HEK293 (cell line): ENCODE data around the gene ME2.

Experiments
- CTCF ChIA-PET: fragments of 350-600 bp; formaldehyde crosslinking; extraction: SDS; loops from one replicate; lab custom pipeline; 2021; ENCODE audit warnings: antibody characterized with exemption; lab: Yijun Ruan, JAX
- POLR2A ChIA-PET: fragments of 300-600 bp; formaldehyde crosslinking; extraction: SDS; loops from one replicate; lab custom pipeline; 2020; ENCODE audit warnings: antibody characterized with exemption, inconsistent platforms; lab: Yijun Ruan, JAX
- H3K27ac ChIP-seq: fragments of 200-500 bp; sonication (Bioruptor generic); 2 replicates; pipeline ENCODE4 v1.5.1; 2014; ENCODE audit warnings: low read depth, low read length, control low read depth, inconsistent platforms; ENCODE audit errors: extremely low read depth
- H3K36me3 ChIP-seq, 2 experiments: fragments of 200-500 bp in 1 of 2; sonication (Bioruptor generic) in 1 of 2; 1 replicate in 1 of 2; 2 replicates in 1 of 2; pipeline ENCODE4 v1.5.1; 2014 to 2017; ENCODE audit warnings: inconsistent platforms in 2 of 2, low read length in 2 of 2; ENCODE audit not compliant: control insufficient read depth in 2 of 2, insufficient read depth in 1 of 2
- H3K4me1 ChIP-seq: fragments of 200-500 bp; sonication (Bioruptor generic); 2 replicates; pipeline ENCODE4 v1.5.1; 2014; ENCODE audit warnings: mild to moderate bottlenecking, low read length, inconsistent platforms; ENCODE audit not compliant: control insufficient read depth, insufficient read depth
- H3K4me3 ChIP-seq: 2 replicates; pipeline ENCODE4 v1.5.1; 2011; ENCODE audit warnings: low read depth, mild to moderate bottlenecking, control low read depth, low read length, moderate library complexity
- H3K9me3 ChIP-seq: fragments of 200-500 bp; sonication (Bioruptor generic); 2 replicates; pipeline ENCODE4 v1.5.1; 2014; ENCODE audit warnings: low read depth, low read length, inconsistent platforms; ENCODE audit not compliant: control insufficient read depth, insufficient read depth
- SP3 ChIP-seq: fragments of 450-650 bp; formaldehyde crosslinking; IDR thresholded peaks from 2 replicates; pipeline ENCODE4 v1.5.1; 2016; ENCODE audit warnings: missing biosample characterization, missing genetic modification characterization
- ZBTB21 ChIP-seq: fragments of 450-650 bp; formaldehyde crosslinking; IDR thresholded peaks from 2 replicates; pipeline ENCODE4 v1.5.1; 2017; ENCODE audit warnings: missing biosample characterization, missing genetic modification characterization
- ZBTB8A ChIP-seq: fragments of 450-650 bp; formaldehyde crosslinking; IDR thresholded peaks from 2 replicates; pipeline ENCODE4 v1.5.1; 2016; ENCODE audit warnings: missing biosample characterization, missing genetic modification characterization
- ZNF114 ChIP-seq: fragments of 450-650 bp; formaldehyde crosslinking; IDR thresholded peaks from 2 replicates; pipeline ENCODE4 v1.5.0; 2017; ENCODE audit warnings: missing biosample characterization, missing genetic modification characterization
- ZNF140 ChIP-seq: fragments of 450-650 bp; formaldehyde crosslinking; IDR thresholded peaks from 2 replicates; pipeline ENCODE4 v1.5.1; 2016; ENCODE audit warnings: missing biosample characterization, missing genetic modification characterization
- ZNF175 ChIP-seq: fragments of 450-650 bp; formaldehyde crosslinking; IDR thresholded peaks from 2 replicates; pipeline ENCODE4 v1.5.1; 2016; ENCODE audit warnings: missing biosample characterization, missing genetic modification characterization
- ZNF184 ChIP-seq: fragments of 450-650 bp; IDR thresholded peaks from 2 replicates; pipeline ENCODE4 v1.5.1; 2018; ENCODE audit warnings: missing biosample characterization, mild to moderate bottlenecking, missing genetic modification characterization
- ZNF202 ChIP-seq: fragments of 450-650 bp; formaldehyde crosslinking; IDR thresholded peaks from 2 replicates; pipeline ENCODE4 v1.5.1; 2016; ENCODE audit warnings: missing biosample characterization, missing genetic modification characterization, borderline replicate concordance
- ZNF223 ChIP-seq: fragments of 450-650 bp; formaldehyde crosslinking; IDR thresholded peaks from 2 replicates; pipeline ENCODE4 v1.5.1; 2016; ENCODE audit warnings: missing biosample characterization, missing genetic modification characterization
- ZNF248 ChIP-seq: fragments of 450-650 bp; formaldehyde crosslinking; IDR thresholded peaks from 2 replicates; pipeline ENCODE4 v1.5.1; 2017; ENCODE audit warnings: missing biosample characterization, missing genetic modification characterization
- ZNF292 ChIP-seq: fragments of 450-650 bp; formaldehyde crosslinking; IDR thresholded peaks from 2 replicates; pipeline ENCODE4 v1.5.1; 2016; ENCODE audit warnings: low read depth, missing biosample characterization, missing genetic modification characterization, borderline replicate concordance
- ZNF404 ChIP-seq: fragments of 450-650 bp; formaldehyde crosslinking; IDR thresholded peaks from 2 replicates; pipeline ENCODE4 v1.5.1; 2017; ENCODE audit warnings: missing biosample characterization, missing genetic modification characterization
- ZNF501 ChIP-seq: fragments of 450-650 bp; formaldehyde crosslinking; IDR thresholded peaks from 2 replicates; pipeline ENCODE4 v1.5.1; 2016; ENCODE audit warnings: missing biosample characterization, missing genetic modification characterization
- ZNF558 ChIP-seq: fragments of 450-650 bp; formaldehyde crosslinking; IDR thresholded peaks from 2 replicates; pipeline ENCODE4 v1.5.1; 2016; ENCODE audit warnings: missing biosample characterization, missing genetic modification characterization
- ZNF623 ChIP-seq: fragments of 450-650 bp; formaldehyde crosslinking; IDR thresholded peaks from 2 replicates; pipeline ENCODE4 v1.5.1; 2016; ENCODE audit warnings: missing biosample characterization, missing genetic modification characterization
- ZNF629 ChIP-seq: fragments of 450-650 bp; formaldehyde crosslinking; IDR thresholded peaks from 2 replicates; pipeline ENCODE4 v1.5.1; 2017; ENCODE audit warnings: missing biosample characterization, missing genetic modification characterization
- ZNF658 ChIP-seq: fragments of 450-650 bp; formaldehyde crosslinking; IDR thresholded peaks from 2 replicates; pipeline ENCODE4; 2016; ENCODE audit warnings: missing biosample characterization, missing genetic modification characterization
- ZNF664 ChIP-seq: fragments of 450-650 bp; formaldehyde crosslinking; IDR thresholded peaks from 2 replicates; pipeline ENCODE4 v1.5.1; 2016; ENCODE audit warnings: missing biosample characterization, missing genetic modification characterization
- ZNF747 ChIP-seq: fragments of 450-650 bp; formaldehyde crosslinking; IDR thresholded peaks from 2 replicates; pipeline ENCODE4 v1.5.1; 2016; ENCODE audit warnings: missing biosample characterization, missing genetic modification characterization
- ZNF791 ChIP-seq: fragments of 450-650 bp; formaldehyde crosslinking; IDR thresholded peaks from 2 replicates; pipeline ENCODE4 v1.5.1; 2016; ENCODE audit warnings: missing biosample characterization, missing genetic modification characterization
- ZXDB ChIP-seq: fragments of 450-650 bp; formaldehyde crosslinking; IDR thresholded peaks from 2 replicates; pipeline ENCODE4 v1.5.1; 2016; ENCODE audit warnings: missing biosample characterization, missing genetic modification characterization
- TF ChIP-seq, protein P1 (sequence below): fragments of 450-650 bp; formaldehyde crosslinking; IDR thresholded peaks from 2 replicates; pipeline ENCODE4 v1.5.1; 2016; ENCODE audit warnings: missing biosample characterization, missing genetic modification characterization
- TF ChIP-seq, protein P2 (sequence below): fragments of 450-650 bp; formaldehyde crosslinking; IDR thresholded peaks from 2 replicates; pipeline ENCODE4 v1.5.1; 2016; ENCODE audit warnings: missing biosample characterization, missing genetic modification characterization, borderline replicate concordance

Gene ME2

DNA sequence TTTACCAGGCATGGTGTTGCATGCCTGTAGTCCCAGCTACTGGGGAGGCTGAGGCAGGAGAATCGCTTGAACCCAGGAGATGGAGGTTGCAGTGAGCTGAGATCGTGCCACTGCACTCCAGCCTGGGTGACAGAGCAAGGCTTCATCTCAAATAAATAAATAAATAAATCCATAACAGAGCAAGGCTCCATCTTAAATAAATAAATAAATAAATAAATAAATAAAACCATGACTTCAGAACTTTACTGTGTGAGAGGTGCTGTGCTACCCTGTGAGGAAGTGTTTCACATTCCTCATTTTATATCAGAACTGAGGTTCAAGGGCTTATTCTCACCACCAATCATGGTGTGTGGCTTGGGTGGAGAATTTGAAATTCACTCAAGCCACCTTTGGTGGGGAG is 67.0 kb downstream of the ME2 start (continued):
- 0 out of 2 replicates have a peak, but pooled peaks have one; percentile 41 for TF ChIP-seq ZBTB21 (tag by site-specific recombination)
- TF ChIP-seq, protein P1, sequence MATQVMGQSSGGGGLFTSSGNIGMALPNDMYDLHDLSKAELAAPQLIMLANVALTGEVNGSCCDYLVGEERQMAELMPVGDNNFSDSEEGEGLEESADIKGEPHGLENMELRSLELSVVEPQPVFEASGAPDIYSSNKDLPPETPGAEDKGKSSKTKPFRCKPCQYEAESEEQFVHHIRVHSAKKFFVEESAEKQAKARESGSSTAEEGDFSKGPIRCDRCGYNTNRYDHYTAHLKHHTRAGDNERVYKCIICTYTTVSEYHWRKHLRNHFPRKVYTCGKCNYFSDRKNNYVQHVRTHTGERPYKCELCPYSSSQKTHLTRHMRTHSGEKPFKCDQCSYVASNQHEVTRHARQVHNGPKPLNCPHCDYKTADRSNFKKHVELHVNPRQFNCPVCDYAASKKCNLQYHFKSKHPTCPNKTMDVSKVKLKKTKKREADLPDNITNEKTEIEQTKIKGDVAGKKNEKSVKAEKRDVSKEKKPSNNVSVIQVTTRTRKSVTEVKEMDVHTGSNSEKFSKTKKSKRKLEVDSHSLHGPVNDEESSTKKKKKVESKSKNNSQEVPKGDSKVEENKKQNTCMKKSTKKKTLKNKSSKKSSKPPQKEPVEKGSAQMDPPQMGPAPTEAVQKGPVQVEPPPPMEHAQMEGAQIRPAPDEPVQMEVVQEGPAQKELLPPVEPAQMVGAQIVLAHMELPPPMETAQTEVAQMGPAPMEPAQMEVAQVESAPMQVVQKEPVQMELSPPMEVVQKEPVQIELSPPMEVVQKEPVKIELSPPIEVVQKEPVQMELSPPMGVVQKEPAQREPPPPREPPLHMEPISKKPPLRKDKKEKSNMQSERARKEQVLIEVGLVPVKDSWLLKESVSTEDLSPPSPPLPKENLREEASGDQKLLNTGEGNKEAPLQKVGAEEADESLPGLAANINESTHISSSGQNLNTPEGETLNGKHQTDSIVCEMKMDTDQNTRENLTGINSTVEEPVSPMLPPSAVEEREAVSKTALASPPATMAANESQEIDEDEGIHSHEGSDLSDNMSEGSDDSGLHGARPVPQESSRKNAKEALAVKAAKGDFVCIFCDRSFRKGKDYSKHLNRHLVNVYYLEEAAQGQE (tag by site-specific recombination) = peak; percentile 65
- TF ChIP-seq, protein P2, sequence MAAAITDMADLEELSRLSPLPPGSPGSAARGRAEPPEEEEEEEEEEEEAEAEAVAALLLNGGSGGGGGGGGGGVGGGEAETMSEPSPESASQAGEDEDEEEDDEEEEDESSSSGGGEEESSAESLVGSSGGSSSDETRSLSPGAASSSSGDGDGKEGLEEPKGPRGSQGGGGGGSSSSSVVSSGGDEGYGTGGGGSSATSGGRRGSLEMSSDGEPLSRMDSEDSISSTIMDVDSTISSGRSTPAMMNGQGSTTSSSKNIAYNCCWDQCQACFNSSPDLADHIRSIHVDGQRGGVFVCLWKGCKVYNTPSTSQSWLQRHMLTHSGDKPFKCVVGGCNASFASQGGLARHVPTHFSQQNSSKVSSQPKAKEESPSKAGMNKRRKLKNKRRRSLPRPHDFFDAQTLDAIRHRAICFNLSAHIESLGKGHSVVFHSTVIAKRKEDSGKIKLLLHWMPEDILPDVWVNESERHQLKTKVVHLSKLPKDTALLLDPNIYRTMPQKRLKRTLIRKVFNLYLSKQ = 0 out of 2 replicates have a peak, but pooled peaks have one; percentile 37
- TF ChIP-seq ZNF791 (tag by site-specific recombination) = peak; percentile 52; the same call in 1 of the 2 replicates
- peak; percentile 76; the same call in 1 of the 2 replicates for TF ChIP-seq ZNF202 (tag by site-specific recombination)
- peak; percentile 88 for TF ChIP-seq ZNF140 (tag by site-specific recombination)
- peak; percentile 64 for TF ChIP-seq ZXDB
- TF ChIP-seq ZBTB8A (tag by site-specific recombination) = peak; percentile 65
- peak; percentile 46; the same call in 1 of the 2 replicates for TF ChIP-seq ZNF664 (tag by site-specific recombination)
- TF ChIP-seq ZNF223 = 0 out of 2 replicates have a peak, but pooled peaks have one; percentile 20
- TF ChIP-seq SP3 (tag by site-specific recombination) = peak; percentile 37; the same call in 1 of the 2 replicates
- TF ChIP-seq ZNF501 (tag by site-specific recombination) = peak; percentile 75; the same call in 1 of the 2 replicates
- TF ChIP-seq ZNF623 (tag by site-specific recombination) = peak; percentile 79
- TF ChIP-seq ZNF558 = peak; percentile 85
- TF ChIP-seq ZNF404 (tag by site-specific recombination) = 0 out of 2 replicates have a peak, but pooled peaks have one; percentile 52
- peak; percentile 83; the same call in 1 of the 2 replicates for TF ChIP-seq ZNF292 (tag by site-specific recombination)

DNA sequence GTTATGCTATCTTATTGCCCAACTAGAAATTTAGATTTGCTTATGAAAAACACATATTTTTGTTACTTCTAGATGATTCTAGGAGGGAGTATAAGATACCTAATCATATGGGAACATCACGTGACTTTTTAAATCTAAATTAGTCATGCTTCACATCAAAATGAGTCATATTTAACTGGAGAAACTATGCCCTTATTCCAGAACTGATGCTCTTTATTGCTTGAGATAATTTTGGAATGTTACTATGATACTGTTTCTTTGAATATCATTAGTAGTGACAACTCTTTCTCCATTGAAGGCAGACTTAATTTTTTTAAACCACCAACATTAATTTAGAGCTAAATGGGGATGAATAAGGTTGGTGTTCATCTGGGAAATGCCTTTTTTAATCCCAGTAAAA is 69.0 kb downstream of the ME2 start:
- H3K36me3 ChIP-seq = peaks cover 3 to 10% of the 10 kb centered on the region in 2 experiments
- ChIA-PET CTCF (no interaction called here), POLR2A (interaction anchor here (1.2 kb wide), 1 partner anchor 20 kb away, joined by 3 read pairs; the partner anchor contains the start of gene ELAC1)
- no peaks in the 10 kb centered on the region for H3K9me3 ChIP-seq
- TF ChIP-seq ZNF184 (tag by site-specific recombination) (no peak), SP3 (tag by site-specific recombination) (0 out of 2 replicates have a peak, but pooled peaks have one; percentile 13)
- H3K4me3 ChIP-seq = no peak overlapping the region
- H3K4me1 ChIP-seq = no peaks in the 10 kb centered on the region
- no peak overlapping the region for H3K27ac ChIP-seq

DNA sequence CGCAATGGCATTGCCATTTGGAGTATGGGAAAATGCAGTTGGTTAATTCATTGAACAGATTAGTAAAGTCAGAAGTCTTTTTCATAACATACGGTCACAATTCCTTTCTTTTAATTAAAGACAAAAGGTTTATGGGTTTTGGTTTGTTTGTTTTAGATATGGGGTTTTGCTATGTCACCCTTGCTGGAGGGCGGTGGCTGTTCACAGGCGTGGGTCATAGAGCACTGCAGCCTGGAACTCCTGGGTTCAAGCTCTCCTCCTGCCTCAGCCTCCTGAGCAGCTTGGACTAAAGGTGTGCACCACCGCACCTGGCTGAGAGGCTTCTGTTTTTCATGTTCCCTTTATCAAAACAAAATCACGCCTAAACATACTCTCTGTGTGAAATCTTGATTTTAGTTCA is 70.3 kb downstream of the ME2 start:
- TF ChIP-seq ZNF175 (no peak), ZNF114 (tag by site-specific recombination) (no peak), ZNF658 (no peak), ZNF747 (no peak), ZNF629 (tag by site-specific recombination) (no peak), ZNF248 (no peak)
- POLR2A ChIA-PET = no interaction called here
- CTCF ChIA-PET = interaction anchor here (0.5 kb wide), 1 partner anchor 24 kb away, joined by 3 read pairs; no protein-coding TSS in a partner anchor

More for the DNA sequence above, 70.3 kb downstream of the ME2 start:
- no peak overlapping the region for H3K27ac ChIP-seq
- H3K9me3 ChIP-seq = no peaks in the 10 kb centered on the region
- no peaks in the 10 kb centered on the region for H3K4me1 ChIP-seq
- peaks cover 0 to 4% of the 10 kb centered on the region in 2 experiments; a peak in 2 of 3 replicates for H3K36me3 ChIP-seq
- H3K4me3 ChIP-seq = no peak overlapping the region
